Esophagus muscularis mucosa (tissue), 4 donors: ENCODE measurements around the gene C5orf46.

Experiments used
- CTCF ChIP-seq, 3 experiments: fragments of 200-600 bp in 2 of 3; fragments of 450-650 bp in 1 of 3; sonication (generic) in 2 of 3; IDR thresholded peaks; one replicate each; pipeline ENCODE4 v1.5.1; 2017 to 2019; ENCODE audit warnings: antibody characterized with exemption in 3 of 3, mild to moderate bottlenecking in 2 of 3, moderate library complexity in 1 of 3
- EP300 ChIP-seq: sonication (generic); formaldehyde crosslinking; IDR thresholded peaks from one replicate; pipeline ENCODE4 v1.6.1; 2017; ENCODE audit warnings: antibody characterized with exemption
- POLR2AphosphoS5 ChIP-seq, 2 donors: sonication (generic); formaldehyde crosslinking; IDR thresholded peaks; one replicate each; pipeline ENCODE4 v1.6.1; 2017; ENCODE audit warnings: antibody characterized with exemption in 2 of 2

DNA sequence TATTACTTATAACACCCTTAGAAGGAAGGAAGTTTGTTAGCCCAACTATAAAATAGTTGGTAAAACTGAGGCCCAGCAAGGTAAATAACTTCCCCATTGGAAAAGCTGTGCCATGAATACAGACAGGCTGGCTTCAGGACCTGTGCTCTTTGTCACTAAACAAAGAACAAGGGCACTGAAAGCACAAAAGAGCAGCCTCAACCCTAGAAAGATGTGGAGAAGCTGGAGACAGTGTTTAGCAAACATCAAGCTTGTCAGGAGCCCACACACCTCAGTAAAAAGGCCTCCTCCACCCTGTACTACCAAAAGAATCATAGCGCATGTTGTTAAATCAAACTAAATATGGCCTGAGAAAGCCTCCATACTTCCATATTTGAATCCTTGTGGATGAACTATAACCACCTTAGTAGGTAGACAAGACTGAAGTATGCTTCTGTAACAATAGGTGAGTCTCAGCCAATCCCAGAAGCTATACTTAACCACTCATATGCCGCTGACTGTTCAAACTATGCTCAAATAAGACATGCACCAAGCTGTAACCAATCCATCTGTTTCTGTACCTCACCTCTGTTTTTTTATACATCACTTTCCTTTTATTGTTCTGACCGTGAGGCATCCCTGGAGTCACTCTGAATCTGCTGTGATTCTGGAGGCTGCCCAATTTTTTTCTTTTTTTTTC lies 46.2 kb downstream of the C5orf46 start:
- TF ChIP-seq EP300 (no peak), CTCF (IDR thresholded peaks at IDR 0.05) (no peak), POLR2AphosphoS5 (IDR thresholded peaks at IDR 0.05) (no peak)
